Measurements from ENCODE around the gene DEDD. TPM values are rescaled to one million over a fixed set of nuclear protein-coding genes. Genes with fewer than 3 reads are reported as not detected.

DEDD gene
- total RNA-seq, 1 experiment from 2014 or later, result 39.2 TPM

- TF ChIP-seq, protein P1, sequence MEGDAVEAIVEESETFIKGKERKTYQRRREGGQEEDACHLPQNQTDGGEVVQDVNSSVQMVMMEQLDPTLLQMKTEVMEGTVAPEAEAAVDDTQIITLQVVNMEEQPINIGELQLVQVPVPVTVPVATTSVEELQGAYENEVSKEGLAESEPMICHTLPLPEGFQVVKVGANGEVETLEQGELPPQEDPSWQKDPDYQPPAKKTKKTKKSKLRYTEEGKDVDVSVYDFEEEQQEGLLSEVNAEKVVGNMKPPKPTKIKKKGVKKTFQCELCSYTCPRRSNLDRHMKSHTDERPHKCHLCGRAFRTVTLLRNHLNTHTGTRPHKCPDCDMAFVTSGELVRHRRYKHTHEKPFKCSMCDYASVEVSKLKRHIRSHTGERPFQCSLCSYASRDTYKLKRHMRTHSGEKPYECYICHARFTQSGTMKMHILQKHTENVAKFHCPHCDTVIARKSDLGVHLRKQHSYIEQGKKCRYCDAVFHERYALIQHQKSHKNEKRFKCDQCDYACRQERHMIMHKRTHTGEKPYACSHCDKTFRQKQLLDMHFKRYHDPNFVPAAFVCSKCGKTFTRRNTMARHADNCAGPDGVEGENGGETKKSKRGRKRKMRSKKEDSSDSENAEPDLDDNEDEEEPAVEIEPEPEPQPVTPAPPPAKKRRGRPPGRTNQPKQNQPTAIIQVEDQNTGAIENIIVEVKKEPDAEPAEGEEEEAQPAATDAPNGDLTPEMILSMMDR (conservative IDR thresholded peaks at IDR 0.05; ENCODE audit: low read depth, low read length), result peak; percentile 53
- TF ChIP-seq EZH2 (IDR thresholded peaks at IDR 0.05; ENCODE audit: low read length, unreplicated experiment), result no peak
- POLR2A ChIA-PET (ENCODE audit: unreplicated experiment), result interaction anchor here (0.7 kb wide), 1 partner anchor 42 kb away, joined by 3 read pairs; no protein-coding TSS in a partner anchor
- Histone ChIP-seq H3K9me3 (ENCODE audit: low read length) (no peaks in the 10 kb centered on the region), H3K4me2 (ENCODE audit: low read length) (peak within 1 kb of the TSS; percentile 86), H3K79me2 (ENCODE audit: low read length) (peaks cover 40% of the 10 kb centered on the region), H3K9ac (ENCODE audit: low read length) (peak within 1 kb of the TSS; percentile 96), H3K4me3 (ENCODE audit: low read length) (peak within 1 kb of the TSS; percentile 96), H3K4me1 (ENCODE audit: insufficient read depth, low read length) (peaks cover 37% of the 10 kb centered on the region), H4K20me1 (ENCODE audit: low read length) (no peaks in the 10 kb centered on the region), H3K27ac (ENCODE audit: low read length) (peak within 1 kb of the TSS; percentile 39), H3F3A (ENCODE audit: low read length, unreplicated experiment) (peaks cover 2% of the 10 kb centered on the region), H3K36me3 (ENCODE audit: low read depth, low read length) (peaks cover 9% of the 10 kb centered on the region; the same call in 1 of the 2 replicates), H3K27me3 (ENCODE audit: low read length) (no peaks in the 10 kb centered on the region), H2AFZ (ENCODE audit: low read length) (peak within 1 kb of the TSS; percentile 81), H3K9me2 (replicated peaks; ENCODE audit: low read length) (no peaks in the 10 kb centered on the region)
- intact Hi-C loops (cut with micrococcal nuclease), result loop anchor here (2.0 kb wide), 1 partner anchor 40 kb away; the partner anchor contains the start of genes NIT1 and PFDN2
- TSS peak; percentile 16 for BruUV-seq (replicated peaks)
- DNase-seq (peak; percentile 92), ATAC-seq (peak; percentile 85)
- CTCF ChIA-PET, result interaction anchor here (0.5 kb wide), 1 partner anchor 66 kb away, joined by 3 read pairs; the partner anchor contains the start of gene TOMM40L
These were observed 26.8 kb upstream of the DEDD start, which contains the start of gene USP21 for GRCh38 chr1:161159087-161159912. Gene USP21, plus strand, starts transcription at chr1:161159500. Its CDS starts 1,141 bp downstream, at chr1:161160641.

- ATAC-seq, result peak; percentile 0; the same call in 1 of the 2 replicates
- ChIA-PET CTCF (no interaction called here), POLR2A (ENCODE audit: unreplicated experiment) (interaction anchor here (0.5 to 0.7 kb wide), 3 partner anchors 24 to 47 kb away, joined by 3 to 4 read pairs (median 3); no protein-coding TSS in a partner anchor)
- peaks cover 9% of the 10 kb centered on the region; the same call in 1 of the 2 replicates for H3K36me3 ChIP-seq (ENCODE audit: low read depth, low read length)
- H3K4me2 ChIP-seq (ENCODE audit: low read length), result peak overlapping the region; percentile 86
- H3F3A ChIP-seq (ENCODE audit: low read length, unreplicated experiment), result no peaks in the 10 kb centered on the region
- no peaks in the 10 kb centered on the region for H3K27me3 ChIP-seq (ENCODE audit: low read length)
- peak overlapping the region; percentile 96 for H3K9ac ChIP-seq (ENCODE audit: low read length)
- peaks cover 37% of the 10 kb centered on the region for H3K4me1 ChIP-seq (ENCODE audit: insufficient read depth, low read length)
- H3K9me3 ChIP-seq (ENCODE audit: low read length), result no peaks in the 10 kb centered on the region
- no peaks in the 10 kb centered on the region for H4K20me1 ChIP-seq (ENCODE audit: low read length)
- no peaks in the 10 kb centered on the region for H3K9me2 ChIP-seq (replicated peaks; ENCODE audit: low read length)
- peak overlapping the region; percentile 21 for H3K27ac ChIP-seq (ENCODE audit: low read length)
- TF ChIP-seq, protein P1 (conservative IDR thresholded peaks at IDR 0.05; ENCODE audit: low read depth, low read length), result no peak
- TF ChIP-seq EZH2 (IDR thresholded peaks at IDR 0.05; ENCODE audit: low read length, unreplicated experiment) (no peak), EZH2phosphoT487 (IDR thresholded peaks at IDR 0.05; ENCODE audit: borderline replicate concordance, low read length) (no peak)
- intact Hi-C loops (cut with micrococcal nuclease), result loop anchor here (2.0 kb wide), 1 partner anchor 40 kb away; the partner anchor contains the start of genes NIT1 and PFDN2
- peak overlapping the region; percentile 81; the same call in 1 of the 2 replicates for H2AFZ ChIP-seq (ENCODE audit: low read length)
- H3K79me2 ChIP-seq (ENCODE audit: low read length), result peaks cover 42% of the 10 kb centered on the region
- H3K4me3 ChIP-seq (ENCODE audit: low read length), result peak overlapping the region; percentile 96
- no TSS peak for BruUV-seq (replicated peaks)
- DNase-seq, result peak; percentile 25
These were observed 26.0 kb upstream of the DEDD start for GRCh38 chr1:161158316-161159010.

Data from PC-3 (cell line).